HUES6 (cell line): ENCODE data around the gene GALNT15.

Source experiments
- H3K27ac ChIP-seq: 2 replicates; pipeline ENCODE4 v1.7.0; 2013; ENCODE audit warnings: low read depth, mild to moderate bottlenecking, low read length, inconsistent platforms
- H3K27me3 ChIP-seq: 2 replicates; pipeline ENCODE4 v1.6.1; 2013; ENCODE audit warnings: low read length; ENCODE audit not compliant: control insufficient read depth, insufficient read depth
- H3K36me3 ChIP-seq: 2 replicates; pipeline ENCODE4 v1.6.1; 2013; ENCODE audit warnings: low read length; ENCODE audit not compliant: control insufficient read depth, insufficient read depth
- H3K4me1 ChIP-seq: 2 replicates; pipeline ENCODE4 v1.6.1; 2013; ENCODE audit warnings: low read length; ENCODE audit not compliant: control insufficient read depth, insufficient read depth
- H3K4me3 ChIP-seq: 2 replicates; pipeline ENCODE4 v1.5.1; 2013; ENCODE audit warnings: low read depth, low read length
- H3K9ac ChIP-seq: one replicate; pipeline ENCODE4 v1.6.1; 2013; ENCODE audit warnings: mild to moderate bottlenecking, low read length
- H3K9me3 ChIP-seq: 2 replicates; pipeline ENCODE4 v1.6.1; 2013; ENCODE audit warnings: low read depth, low read length; ENCODE audit not compliant: control insufficient read depth, insufficient read depth

The GALNT15 gene

DNA sequence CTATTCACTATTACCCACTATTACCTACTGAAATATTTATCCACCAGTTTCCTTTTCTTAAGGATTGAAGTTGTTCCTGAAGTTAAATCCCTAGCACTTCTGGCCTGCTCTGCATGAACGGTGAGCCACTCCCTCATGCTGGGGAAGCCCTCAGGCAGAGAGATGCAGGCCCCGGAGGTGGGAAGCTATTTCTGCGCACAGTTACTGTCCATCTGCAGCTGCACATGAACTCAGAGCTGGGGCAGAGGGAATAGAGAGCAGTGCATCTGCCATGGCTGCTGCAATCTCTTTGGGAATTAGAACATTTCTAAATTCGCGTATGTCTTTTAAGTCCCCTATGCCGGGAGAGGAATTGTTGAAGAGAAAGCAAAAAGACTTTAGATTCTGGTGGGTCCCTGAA is 6.3 kb upstream of the GALNT15 start:
- H3K4me3 ChIP-seq = no peak overlapping the region
- no peak overlapping the region for H3K27ac ChIP-seq
- H3K9me3 ChIP-seq = peaks cover 23% of the 10 kb centered on the region
- no peak overlapping the region for H3K9ac ChIP-seq
- H3K4me1 ChIP-seq = no peaks in the 10 kb centered on the region
- H3K36me3 ChIP-seq = no peaks in the 10 kb centered on the region
- no peaks in the 10 kb centered on the region for H3K27me3 ChIP-seq

DNA sequence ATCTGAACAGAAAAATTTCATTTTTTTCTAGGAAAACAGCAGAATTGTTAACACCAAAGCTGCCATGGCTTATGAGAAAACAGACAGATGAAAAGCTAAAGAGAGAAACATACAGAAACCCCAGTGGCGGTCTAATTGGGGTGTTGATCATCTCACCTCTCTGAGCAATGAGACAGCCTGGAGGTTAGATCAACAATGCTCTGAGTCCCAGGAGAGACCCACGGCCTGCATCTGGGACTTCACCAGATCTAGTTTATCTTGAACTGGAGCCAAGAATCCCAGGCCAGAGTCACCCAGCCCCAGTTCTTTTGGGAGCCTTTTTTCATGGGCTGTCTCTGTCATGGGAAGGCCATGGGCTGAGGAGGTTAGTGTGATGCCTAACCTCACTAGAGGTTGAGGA is 3.5 kb upstream of the GALNT15 start:
- no peak overlapping the region for H3K27ac ChIP-seq
- no peaks in the 10 kb centered on the region for H3K36me3 ChIP-seq
- no peak overlapping the region for H3K4me3 ChIP-seq
- H3K9ac ChIP-seq = no peak overlapping the region
- H3K9me3 ChIP-seq = peaks cover 13% of the 10 kb centered on the region; the same call in 1 of the 2 replicates
- H3K27me3 ChIP-seq = peaks cover 24% of the 10 kb centered on the region
- H3K4me1 ChIP-seq = no peaks in the 10 kb centered on the region; the same call in 1 of the 2 replicates

GRCh38 chr3:16171825-16172224 is 2.7 kb upstream of the GALNT15 start:
- H3K27me3 ChIP-seq = peaks cover 24% of the 10 kb centered on the region
- no peak overlapping the region for H3K27ac ChIP-seq
- H3K4me1 ChIP-seq = no peaks in the 10 kb centered on the region; the same call in 1 of the 2 replicates
- H3K9ac ChIP-seq = no peak overlapping the region
- H3K4me3 ChIP-seq = no peak overlapping the region
- peaks cover 13% of the 10 kb centered on the region; the same call in 1 of the 2 replicates for H3K9me3 ChIP-seq
- H3K36me3 ChIP-seq = no peaks in the 10 kb centered on the region

DNA sequence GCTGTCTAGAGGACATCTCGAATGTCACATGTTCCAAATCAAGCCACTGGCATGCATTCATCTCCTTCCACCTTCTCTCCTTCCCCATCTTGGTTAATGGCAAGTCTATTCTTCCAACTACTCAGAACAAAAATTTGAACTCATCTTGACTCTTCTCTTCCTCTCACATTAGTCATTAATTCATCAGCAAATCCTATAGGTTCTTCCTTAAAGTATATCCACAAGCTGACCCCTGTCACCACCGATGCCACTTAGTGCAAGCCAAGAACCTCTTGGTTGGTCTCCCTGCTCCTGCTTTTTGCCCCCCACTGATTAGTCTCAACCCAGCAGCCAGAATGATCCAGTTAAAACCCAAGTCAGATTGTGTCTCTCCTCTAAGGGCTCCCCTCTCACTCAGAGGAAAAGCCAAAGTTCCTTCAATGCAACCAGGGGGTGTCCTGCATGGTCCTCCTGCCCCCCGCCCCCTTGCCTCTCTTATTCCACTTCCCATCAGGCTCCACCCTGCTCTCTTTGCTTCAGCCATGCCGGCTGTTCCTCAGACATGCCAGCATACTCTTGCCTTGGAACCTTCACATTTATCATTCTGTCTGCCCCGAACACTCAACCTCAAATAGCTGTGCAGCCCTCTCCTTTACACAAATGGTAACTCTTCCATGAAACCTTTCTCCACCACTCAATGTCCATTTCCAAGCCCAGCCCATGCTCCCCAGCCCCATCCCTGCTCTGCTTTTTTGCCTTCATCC is 1.0 kb upstream of the GALNT15 start:
- H3K4me1 ChIP-seq = peaks cover 3% of the 10 kb centered on the region; the same call in 1 of the 2 replicates
- no peaks in the 10 kb centered on the region for H3K36me3 ChIP-seq
- no peak overlapping the region for H3K27ac ChIP-seq
- H3K9ac ChIP-seq = no peak overlapping the region
- H3K4me3 ChIP-seq = no peak overlapping the region
- H3K9me3 ChIP-seq = peaks cover 13% of the 10 kb centered on the region; the same call in 1 of the 2 replicates
- H3K27me3 ChIP-seq = peaks cover 34% of the 10 kb centered on the region

- H3K27me3 ChIP-seq = peaks cover 34% of the 10 kb centered on the region
- no peak overlapping the region for H3K27ac ChIP-seq
- peaks cover 10% of the 10 kb centered on the region; the same call in 1 of the 2 replicates for H3K9me3 ChIP-seq
- H3K9ac ChIP-seq = no peak overlapping the region
- H3K4me1 ChIP-seq = peaks cover 7% of the 10 kb centered on the region; the same call in 1 of the 2 replicates
- H3K36me3 ChIP-seq = no peaks in the 10 kb centered on the region
- H3K4me3 ChIP-seq = no peak overlapping the region
Measured at GRCh38 chr3:16174026-16174355, 489 bp upstream of the GALNT15 start.

DNA sequence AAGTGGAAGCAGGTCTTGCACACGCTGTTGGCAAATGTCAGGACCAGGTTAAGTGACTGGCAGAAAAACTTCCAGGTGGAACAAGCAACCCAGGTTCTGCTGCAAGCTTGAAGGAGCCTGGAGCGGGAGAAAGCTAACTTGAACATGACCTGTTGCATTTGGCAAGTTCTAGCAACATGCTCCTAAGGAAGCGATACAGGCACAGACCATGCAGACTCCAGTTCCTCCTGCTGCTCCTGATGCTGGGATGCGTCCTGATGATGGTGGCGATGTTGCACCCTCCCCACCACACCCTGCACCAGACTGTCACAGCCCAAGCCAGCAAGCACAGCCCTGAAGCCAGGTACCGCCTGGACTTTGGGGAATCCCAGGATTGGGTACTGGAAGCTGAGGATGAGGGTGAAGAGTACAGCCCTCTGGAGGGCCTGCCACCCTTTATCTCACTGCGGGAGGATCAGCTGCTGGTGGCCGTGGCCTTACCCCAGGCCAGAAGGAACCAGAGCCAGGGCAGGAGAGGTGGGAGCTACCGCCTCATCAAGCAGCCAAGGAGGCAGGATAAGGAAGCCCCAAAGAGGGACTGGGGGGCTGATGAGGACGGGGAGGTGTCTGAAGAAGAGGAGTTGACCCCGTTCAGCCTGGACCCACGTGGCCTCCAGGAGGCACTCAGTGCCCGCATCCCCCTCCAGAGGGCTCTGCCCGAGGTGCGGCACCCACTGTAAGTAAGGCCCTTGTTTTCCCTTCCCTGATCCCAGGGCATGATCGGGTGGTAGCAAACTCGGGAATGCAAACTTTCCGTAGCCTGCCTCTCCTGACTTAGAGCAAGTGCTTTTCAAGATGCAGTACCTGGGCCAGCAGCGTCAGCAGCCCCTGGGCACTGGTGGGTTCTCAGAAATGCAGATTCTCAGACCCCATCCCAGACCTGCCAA is 759 bp downstream of the GALNT15 start:
- Histone ChIP-seq H3K27ac (no peak overlapping the region), H3K4me3 (no peak overlapping the region), H3K27me3 (peaks cover 34% of the 10 kb centered on the region), H3K4me1 (peaks cover 11% of the 10 kb centered on the region; the same call in 1 of the 2 replicates), H3K9ac (no peak overlapping the region), H3K36me3 (no peaks in the 10 kb centered on the region), H3K9me3 (no peaks in the 10 kb centered on the region)

DNA sequence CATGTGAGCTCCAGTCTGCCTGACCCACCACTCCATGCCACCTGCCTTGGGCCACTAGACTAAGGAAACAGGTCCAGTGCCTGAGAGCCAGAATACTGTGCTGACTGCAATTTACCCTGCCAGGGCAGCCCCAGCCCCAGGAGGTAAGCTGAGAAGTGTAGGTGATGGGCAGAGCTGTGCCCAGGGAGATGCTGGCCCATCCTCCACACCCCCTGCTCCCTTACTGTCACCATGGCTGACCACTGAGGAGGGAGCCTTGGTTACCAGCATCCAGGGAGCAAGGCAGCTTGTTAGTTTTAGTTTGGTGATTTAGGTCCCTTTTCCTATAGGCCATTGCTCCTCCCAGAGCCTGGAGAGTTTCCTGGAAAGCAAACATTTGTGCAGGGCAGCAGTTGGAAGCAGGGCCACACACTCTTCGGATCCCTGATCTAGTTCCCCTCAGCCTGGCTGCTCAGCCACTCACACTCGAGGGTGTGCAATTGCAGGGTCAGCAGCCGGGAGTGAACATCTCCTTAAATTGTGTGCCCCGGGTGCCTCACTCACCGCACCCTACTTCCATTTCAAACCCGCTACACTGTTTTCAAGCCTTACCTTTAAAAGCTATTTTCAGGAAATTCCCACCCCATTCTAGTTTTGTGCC is 2.0 kb downstream of the GALNT15 start:
- Histone ChIP-seq H3K9me3 (no peaks in the 10 kb centered on the region), H3K9ac (no peak overlapping the region), H3K36me3 (no peaks in the 10 kb centered on the region), H3K27ac (no peak overlapping the region), H3K27me3 (peaks cover 34% of the 10 kb centered on the region), H3K4me1 (peaks cover 17% of the 10 kb centered on the region; the same call in 1 of the 2 replicates), H3K4me3 (no peak overlapping the region)

GRCh38 chr3:16177382-16177781 is 2.9 kb downstream of the GALNT15 start:
- Histone ChIP-seq H3K4me1 (peaks cover 20% of the 10 kb centered on the region; the same call in 1 of the 2 replicates), H3K27me3 (peaks cover 34% of the 10 kb centered on the region), H3K27ac (no peak overlapping the region), H3K9me3 (no peaks in the 10 kb centered on the region), H3K36me3 (no peaks in the 10 kb centered on the region), H3K4me3 (no peak overlapping the region), H3K9ac (no peak overlapping the region)

DNA sequence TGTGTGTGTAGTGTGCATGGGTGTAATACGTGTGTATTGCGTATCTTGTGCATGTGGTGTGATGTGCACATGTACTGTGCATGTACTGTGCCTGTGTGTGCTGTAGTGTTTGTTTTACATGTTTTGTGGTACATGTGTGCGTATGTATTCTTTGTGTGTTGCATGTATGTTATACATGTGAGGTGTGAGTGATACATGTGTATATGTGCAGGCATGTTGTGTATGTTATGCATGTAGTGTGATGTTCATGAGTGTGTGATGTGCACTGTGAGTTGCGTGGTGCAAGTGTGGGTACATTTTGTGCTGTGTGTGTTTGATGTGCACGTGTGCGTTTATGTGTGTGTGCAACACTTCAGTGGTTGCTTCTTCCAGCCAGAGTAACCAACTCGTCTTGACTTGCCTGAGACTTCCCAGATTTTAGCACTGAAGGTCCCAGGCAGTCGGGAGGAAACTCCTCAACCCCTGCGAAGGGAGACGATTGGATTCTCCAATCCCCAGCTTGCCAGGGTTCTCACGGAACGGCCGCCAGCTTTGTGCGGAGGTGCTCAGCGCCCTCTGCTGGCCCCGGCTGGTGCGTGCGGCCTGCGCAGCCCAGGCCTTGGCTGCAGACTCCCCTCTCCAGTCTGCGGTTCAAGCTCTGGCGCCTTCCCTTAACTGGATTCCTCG is 3.6 kb downstream of the GALNT15 start:
- H3K4me1 ChIP-seq = peaks cover 20% of the 10 kb centered on the region; the same call in 1 of the 2 replicates
- H3K27me3 ChIP-seq = peaks cover 34% of the 10 kb centered on the region
- no peaks in the 10 kb centered on the region for H3K9me3 ChIP-seq
- no peak overlapping the region for H3K27ac ChIP-seq
- no peak overlapping the region for H3K9ac ChIP-seq
- no peaks in the 10 kb centered on the region for H3K36me3 ChIP-seq
- H3K4me3 ChIP-seq = no peak overlapping the region

DNA sequence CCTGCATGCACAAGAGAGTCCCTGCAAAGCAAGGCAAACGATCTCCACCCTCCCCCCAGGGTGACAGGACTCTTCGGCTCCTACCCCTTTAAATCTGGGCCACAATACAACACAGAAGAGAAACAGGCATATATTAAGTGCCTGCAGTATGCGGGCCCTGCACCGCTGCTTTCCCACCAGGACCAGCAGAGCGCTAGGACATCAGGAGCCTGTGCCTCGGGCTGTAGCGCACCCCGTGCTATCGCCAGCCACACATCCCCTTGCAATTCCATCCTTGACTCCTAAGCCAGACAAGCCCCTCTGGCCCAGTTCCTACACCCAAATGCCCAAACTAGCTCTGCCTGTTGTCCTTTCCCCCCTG is 4.1 kb downstream of the GALNT15 start:
- no peak overlapping the region for H3K9ac ChIP-seq

More for the DNA sequence above, 4.1 kb downstream of the GALNT15 start:
- Histone ChIP-seq H3K27me3 (peaks cover 32% of the 10 kb centered on the region), H3K27ac (no peak overlapping the region), H3K4me3 (no peak overlapping the region), H3K36me3 (no peaks in the 10 kb centered on the region), H3K9me3 (no peaks in the 10 kb centered on the region), H3K4me1 (peaks cover 20% of the 10 kb centered on the region; the same call in 1 of the 2 replicates)
